Urothelium cell line (cell line): ENCODE results near the gene NOTCH2.
"Not testable (repeated sequence)": the region's sequence is repeated elsewhere in the genome, so short reads cannot be mapped to it uniquely, and the experiment has no call there.

ENCODE experiments used
- DNase-seq: peaks from one replicate; pipeline ENCODE4 v3.0.0; 2011; ENCODE audit warnings: low spot score, mixed read lengths
- FAIRE-seq: peaks from 2 replicates; lab custom pipeline; 2011; peaks lifted over from hg19 to GRCh38; lab: Jason Lieb, UNC

Gene NOTCH2

GRCh38 chr1:119977113-119977736, 92.2 kb downstream of the NOTCH2 start:
- not testable (repeated sequence) for DNase-seq, FAIRE-seq

- not testable (repeated sequence) for FAIRE-seq, DNase-seq
Measured at GRCh38 chr1:119975582-119976254, 93.7 kb downstream of the NOTCH2 start.

GRCh38 chr1:119975006-119975405, 94.5 kb downstream of the NOTCH2 start:
- DNase-seq (no peak), FAIRE-seq (no peak)

GRCh38 chr1:119974013-119974412, 95.4 kb downstream of the NOTCH2 start:
- no peak for DNase-seq
- FAIRE-seq = no peak

- no peak for DNase-seq
- no peak for FAIRE-seq
Measured at GRCh38 chr1:119971710-119972570, 97.5 kb downstream of the NOTCH2 start.

- DNase-seq (no peak), FAIRE-seq (no peak)
Measured at GRCh38 chr1:119968601-119969000, 100.9 kb downstream of the NOTCH2 start.

- peak; percentile 82 for FAIRE-seq
- peak; percentile 74 for DNase-seq
Measured at GRCh38 chr1:119968068-119968492, 101.4 kb downstream of the NOTCH2 start.

GRCh38 chr1:119966681-119967080, 102.8 kb downstream of the NOTCH2 start:
- FAIRE-seq (no peak), DNase-seq (no peak)

- FAIRE-seq (no peak), DNase-seq (no peak)
Measured at GRCh38 chr1:119966020-119966419, 103.4 kb downstream of the NOTCH2 start.

- FAIRE-seq (no peak), DNase-seq (no peak)
Measured at GRCh38 chr1:119964673-119965363, 104.6 kb downstream of the NOTCH2 start.

- DNase-seq (no peak), FAIRE-seq (no peak)
Measured at GRCh38 chr1:119962296-119962968, 107.0 kb downstream of the NOTCH2 start.

- DNase-seq (no peak), FAIRE-seq (no peak)
Measured at GRCh38 chr1:119960501-119960900, 109.0 kb downstream of the NOTCH2 start.

- FAIRE-seq = no peak
- DNase-seq = no peak
Measured at GRCh38 chr1:119959268-119960220, 109.9 kb downstream of the NOTCH2 start.

GRCh38 chr1:119958223-119958622, 111.2 kb downstream of the NOTCH2 start:
- no peak for DNase-seq
- FAIRE-seq = no peak

- no peak for DNase-seq
- no peak for FAIRE-seq
Measured at GRCh38 chr1:119956306-119956705, 113.2 kb downstream of the NOTCH2 start.

GRCh38 chr1:119954476-119955422, 114.7 kb downstream of the NOTCH2 start:
- FAIRE-seq = no peak
- DNase-seq = no peak

GRCh38 chr1:119953266-119953998, 116.0 kb downstream of the NOTCH2 start:
- FAIRE-seq = no peak
- no peak for DNase-seq

GRCh38 chr1:119952496-119952895, 117.0 kb downstream of the NOTCH2 start:
- DNase-seq (no peak), FAIRE-seq (no peak)
